BJ (cell line): ENCODE measurements around the gene TRPV4. TPM values are rescaled to one million over a fixed set of nuclear protein-coding genes. Genes with fewer than 3 reads are reported as not detected.

Source experiments
- CTCF ChIA-PET: fragments of 350-600 bp; formaldehyde crosslinking; extraction: SDS; loops from one replicate; lab custom pipeline; 2021; ENCODE audit warnings: antibody characterized with exemption, inconsistent platforms; lab: Yijun Ruan, JAX
- POLR2A ChIA-PET: fragments of 300-600 bp; sonication (Branson Sonifier 250); formaldehyde crosslinking; extraction: SDS; loops from one replicate; lab custom pipeline; 2021; ENCODE audit warnings: antibody characterized with exemption; lab: Charles Lee
- DNase-seq: peaks from one replicate; pipeline ENCODE4 v3.0.0-alpha.2; 2011; ENCODE audit warnings: low read depth
- H3K27me3 ChIP-seq: 2 replicates; pipeline ENCODE4 v1.6.0; 2011; ENCODE audit warnings: low read length; ENCODE audit not compliant: control insufficient read depth, insufficient read depth
- H3K36me3 ChIP-seq: 2 replicates; pipeline ENCODE4 v1.5.1; 2011; ENCODE audit warnings: low read length; ENCODE audit not compliant: control insufficient read depth, insufficient read depth
- H3K4me3 ChIP-seq: 2 replicates; pipeline ENCODE4 v1.5.1; 2011; ENCODE audit warnings: low read depth, mild to moderate bottlenecking, control low read depth, low read length
- polyA plus RNA-seq: library from polyadenylated mRNA; depleted of rRNA; stranded (reverse); fragments of >200 nt; gene quantifications from 2 replicates; pipeline ENCODE4 v1.2.3, GENCODE V29; 2011
- TF ChIP-seq, protein P1 (sequence below): IDR thresholded peaks from 2 replicates; pipeline ENCODE4 v1.5.1; 2011; ENCODE audit warnings: low read depth, mild to moderate bottlenecking, control low read depth, inconsistent platforms, low read length, moderate library complexity; ENCODE audit not compliant: insufficient read depth

The TRPV4 gene
- polyA plus RNA-seq, 1 experiment = 13.4 TPM

DNA sequence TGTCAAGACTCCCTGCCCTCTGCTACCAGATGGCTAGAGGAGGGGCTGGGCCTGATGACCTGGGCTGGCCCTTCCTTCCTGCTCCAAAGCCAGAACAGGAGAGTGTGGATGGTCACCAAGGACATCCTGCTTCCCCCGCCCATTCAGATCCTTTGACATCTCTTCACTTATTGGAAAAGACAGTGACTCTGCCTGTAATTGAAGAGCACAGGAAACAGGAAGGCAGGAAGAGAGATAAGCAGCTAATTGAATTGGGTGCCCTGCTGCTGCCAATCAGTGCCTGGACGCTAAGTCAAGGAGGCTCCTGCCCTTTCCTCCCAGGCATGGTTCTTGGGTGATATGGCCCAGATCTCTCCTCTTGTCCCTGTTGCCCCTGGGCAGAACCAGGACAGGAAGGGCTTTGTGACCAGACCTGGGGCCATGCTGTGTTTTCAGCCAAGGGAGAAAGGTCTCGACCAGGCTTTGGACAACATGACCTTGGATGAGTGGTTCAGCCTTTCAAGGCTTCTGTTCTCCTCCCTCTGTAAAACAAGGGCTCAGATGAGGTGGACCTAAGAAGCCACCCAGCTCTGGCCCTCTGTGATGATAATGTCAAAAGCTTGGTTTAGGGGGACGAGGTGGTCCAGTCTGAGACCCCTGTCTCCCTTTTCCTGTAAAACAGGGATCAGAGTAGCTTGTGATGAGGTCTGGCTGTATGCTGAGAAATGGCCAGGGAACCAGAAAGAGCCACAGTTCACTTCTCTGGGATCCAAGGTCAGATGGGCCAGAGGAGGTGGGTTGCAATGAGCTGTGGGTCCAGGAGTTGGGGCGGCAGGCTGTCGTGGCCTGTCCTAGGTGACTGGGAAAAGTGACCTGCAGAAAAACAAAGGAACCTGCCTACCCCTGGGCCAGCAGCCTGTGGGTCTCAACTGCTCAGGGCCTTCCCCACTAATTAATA, 80.8 kb downstream of the TRPV4 start:
- DNase-seq = no peak
- CTCF ChIA-PET = no interaction called here
- Histone ChIP-seq H3K36me3 (no peaks in the 10 kb centered on the region), H3K27me3 (no peaks in the 10 kb centered on the region; the same call in 1 of the 2 replicates), H3K4me3 (no peak overlapping the region)
- POLR2A ChIA-PET = no interaction called here
- TF ChIP-seq, protein P1, sequence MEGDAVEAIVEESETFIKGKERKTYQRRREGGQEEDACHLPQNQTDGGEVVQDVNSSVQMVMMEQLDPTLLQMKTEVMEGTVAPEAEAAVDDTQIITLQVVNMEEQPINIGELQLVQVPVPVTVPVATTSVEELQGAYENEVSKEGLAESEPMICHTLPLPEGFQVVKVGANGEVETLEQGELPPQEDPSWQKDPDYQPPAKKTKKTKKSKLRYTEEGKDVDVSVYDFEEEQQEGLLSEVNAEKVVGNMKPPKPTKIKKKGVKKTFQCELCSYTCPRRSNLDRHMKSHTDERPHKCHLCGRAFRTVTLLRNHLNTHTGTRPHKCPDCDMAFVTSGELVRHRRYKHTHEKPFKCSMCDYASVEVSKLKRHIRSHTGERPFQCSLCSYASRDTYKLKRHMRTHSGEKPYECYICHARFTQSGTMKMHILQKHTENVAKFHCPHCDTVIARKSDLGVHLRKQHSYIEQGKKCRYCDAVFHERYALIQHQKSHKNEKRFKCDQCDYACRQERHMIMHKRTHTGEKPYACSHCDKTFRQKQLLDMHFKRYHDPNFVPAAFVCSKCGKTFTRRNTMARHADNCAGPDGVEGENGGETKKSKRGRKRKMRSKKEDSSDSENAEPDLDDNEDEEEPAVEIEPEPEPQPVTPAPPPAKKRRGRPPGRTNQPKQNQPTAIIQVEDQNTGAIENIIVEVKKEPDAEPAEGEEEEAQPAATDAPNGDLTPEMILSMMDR = no peak

DNA sequence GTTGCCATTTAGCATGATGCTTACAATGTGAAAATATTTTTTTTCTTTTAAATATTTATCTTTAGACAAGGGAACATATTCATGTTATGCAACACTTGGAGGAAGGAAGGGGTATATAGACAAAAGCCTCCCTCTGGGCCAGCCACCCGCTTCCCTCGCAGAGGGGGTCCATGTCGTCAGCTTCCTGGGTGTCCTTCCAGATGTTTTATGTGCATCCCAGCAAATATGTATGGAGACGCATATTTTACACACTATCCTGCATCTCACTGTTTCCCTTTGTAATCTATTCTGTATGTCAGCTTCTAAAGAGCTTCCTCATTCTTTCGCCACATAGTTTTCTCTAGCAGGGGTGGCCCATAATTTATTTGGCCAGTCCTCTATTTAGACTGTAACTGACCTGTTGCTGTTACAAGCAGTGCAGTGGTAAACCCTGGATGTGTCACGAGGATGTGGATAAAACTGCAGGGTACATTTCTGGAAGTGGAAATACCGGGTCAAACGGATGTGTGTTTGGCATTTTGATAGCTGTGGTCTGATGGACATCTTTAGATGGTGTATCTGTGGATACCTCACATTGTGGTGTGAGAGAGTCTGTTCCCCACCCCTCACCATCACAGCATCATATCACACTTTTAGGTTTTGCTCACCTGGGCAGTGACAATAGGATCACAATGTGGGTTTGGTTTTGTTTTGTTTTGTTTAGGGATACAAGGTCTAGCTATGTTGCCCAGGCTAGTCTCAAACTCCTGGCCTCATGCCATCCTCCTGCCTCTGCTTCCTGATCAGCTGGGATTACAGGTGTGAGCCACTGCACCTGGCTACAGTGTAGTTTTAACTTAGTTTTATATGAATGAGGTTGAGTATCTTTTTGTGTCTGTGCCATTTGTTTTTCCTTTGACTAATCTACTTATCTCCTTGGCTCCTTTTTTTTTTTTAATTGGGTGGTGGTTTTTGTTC, 87.9 kb downstream of the TRPV4 start:
- Histone ChIP-seq H3K27me3 (no peaks in the 10 kb centered on the region), H3K4me3 (no peak overlapping the region), H3K36me3 (no peaks in the 10 kb centered on the region)
- CTCF ChIA-PET = interaction anchor here (0.6 to 1.9 kb wide), 3 partner anchors 21 to 148 kb away, joined by 3 to 5 read pairs (median 3); no protein-coding TSS in a partner anchor
- POLR2A ChIA-PET = no interaction called here
- TF ChIP-seq, protein P1 = no peak
- DNase-seq = no peak

DNA sequence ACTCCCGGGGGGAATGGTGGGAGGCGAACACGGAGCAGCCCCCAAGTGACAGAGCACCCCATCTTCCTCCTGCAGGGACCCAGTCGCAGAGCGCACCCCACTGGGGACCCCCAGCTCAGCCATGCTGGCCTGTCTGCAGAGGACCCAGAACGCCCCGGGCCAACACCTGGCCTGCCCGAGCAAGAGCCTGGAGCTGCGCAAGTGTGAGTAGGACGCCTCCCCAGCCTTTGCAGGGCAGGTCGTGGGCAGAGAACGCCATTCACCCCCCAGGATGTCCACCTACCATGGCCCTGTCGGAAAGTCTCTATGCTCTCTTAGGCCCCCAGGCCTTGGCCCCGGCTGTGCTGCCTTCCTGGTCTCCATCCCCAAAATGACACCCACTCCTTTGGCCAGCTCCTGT, 89.2 kb downstream of the TRPV4 start:
- TF ChIP-seq, protein P1 = no peak
- ChIA-PET POLR2A (no interaction called here), CTCF (interaction anchor here (1.2 kb wide), 1 partner anchor 31 kb away, joined by 3 read pairs; no protein-coding TSS in a partner anchor)
- Histone ChIP-seq H3K27me3 (no peaks in the 10 kb centered on the region), H3K4me3 (no peak overlapping the region), H3K36me3 (no peaks in the 10 kb centered on the region)
- no peak for DNase-seq

DNA sequence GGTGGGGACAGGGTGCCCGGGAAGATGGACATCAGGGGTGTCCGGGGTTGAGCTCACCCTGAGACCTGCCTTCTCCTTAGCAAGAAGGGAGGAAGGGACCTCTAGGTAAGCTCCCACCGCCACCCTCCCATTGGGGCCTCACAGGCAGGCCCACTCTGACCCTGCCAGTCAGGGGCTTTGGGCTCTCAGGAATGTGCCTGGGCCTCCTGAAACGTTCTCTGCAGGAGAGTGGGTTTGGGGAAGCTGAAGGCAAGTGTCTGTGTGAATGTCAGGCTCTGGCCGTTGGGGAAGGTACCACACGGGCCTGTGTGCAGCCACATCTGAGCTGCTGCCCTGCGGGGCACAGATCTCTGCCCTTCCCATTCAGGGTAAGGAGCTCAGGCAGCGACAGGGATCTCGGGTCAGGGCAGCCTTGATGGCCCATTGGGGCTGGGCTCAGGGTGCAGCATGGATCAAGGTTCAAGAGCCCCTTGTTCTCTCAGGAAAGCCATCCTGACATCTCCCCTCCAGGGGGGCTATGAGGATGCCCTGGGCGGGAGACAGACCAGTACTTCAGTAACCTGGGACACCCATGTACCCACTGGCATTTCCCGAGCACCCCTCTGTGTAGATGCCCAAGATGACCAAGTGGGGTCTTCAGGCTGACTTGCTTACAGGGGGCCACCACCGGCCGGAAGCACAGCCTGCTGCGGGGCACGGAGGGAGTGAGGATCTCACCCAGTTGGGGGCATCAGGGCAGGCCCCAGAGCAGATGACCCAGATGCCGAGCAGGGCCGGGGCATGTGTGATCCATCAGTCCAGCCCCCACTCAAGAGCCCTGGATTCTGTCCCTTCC, 89.9 kb downstream of the TRPV4 start:
- CTCF ChIA-PET = interaction anchor here (1.2 kb wide), 1 partner anchor 32 kb away, joined by 3 read pairs; no protein-coding TSS in a partner anchor

More for the DNA sequence above, 89.9 kb downstream of the TRPV4 start:
- POLR2A ChIA-PET = no interaction called here
- Histone ChIP-seq H3K36me3 (no peaks in the 10 kb centered on the region), H3K4me3 (no peak overlapping the region), H3K27me3 (no peaks in the 10 kb centered on the region)
- DNase-seq = no peak
- TF ChIP-seq, protein P1 = no peak
